Uterus (tissue), 2 donors: ENCODE data around the gene PCTP.

Source experiments
- CTCF ChIP-seq, 4 experiments: fragments of 200-600 bp in 2 of 4; fragments of 450-650 bp in 2 of 4; sonication (generic) in 2 of 4; IDR thresholded peaks; one replicate each; pipeline ENCODE4 v1.5.1; 2016 to 2019; ENCODE audit warnings: antibody characterized with exemption in 4 of 4, mild to moderate bottlenecking in 2 of 4, moderate library complexity in 1 of 4
- POLR2A ChIP-seq, 2 donors: fragments of 450-650 bp; IDR thresholded peaks; one replicate each; pipeline ENCODE4 v1.6.1; 2016; ENCODE audit warnings: antibody characterized with exemption in 2 of 2, mild to moderate bottlenecking in 1 of 2, moderate library complexity in 1 of 2

DNA sequence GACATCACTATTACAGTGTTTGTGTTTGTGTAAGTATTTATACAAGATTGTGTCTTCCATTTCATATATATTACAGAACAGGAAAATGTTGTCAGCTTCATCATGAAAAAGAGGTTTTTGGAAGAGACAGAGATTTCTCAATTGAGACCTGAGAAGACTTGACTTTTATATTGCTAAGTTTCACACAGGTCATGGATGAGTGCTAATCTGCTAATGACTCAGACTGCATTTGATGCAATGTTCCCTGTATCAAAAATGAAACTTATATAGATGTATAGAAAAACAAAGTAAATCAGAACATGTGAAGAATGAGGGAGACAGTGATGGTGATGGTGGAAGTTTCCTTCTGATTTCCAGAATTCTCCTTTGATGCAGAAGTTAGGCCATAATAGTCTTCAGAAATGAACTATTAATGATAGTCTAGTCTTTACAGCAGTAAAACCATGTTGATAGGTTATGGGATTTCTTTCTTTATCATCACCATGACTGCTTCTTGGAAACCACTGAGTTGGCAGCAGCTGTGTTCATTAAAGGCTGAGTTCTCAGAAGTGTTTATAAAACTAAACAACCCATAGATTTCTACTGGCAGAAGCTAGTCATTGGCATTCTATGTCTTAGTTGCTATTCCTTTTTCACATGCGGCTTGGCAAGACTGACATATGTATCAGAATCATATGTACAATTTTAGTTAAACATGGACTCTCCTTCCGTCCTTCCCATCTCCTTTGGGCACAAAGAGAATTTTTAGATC is 56.1 kb downstream of the PCTP start:
- TF ChIP-seq CTCF (IDR thresholded peaks at IDR 0.05) (no peak), POLR2A (IDR thresholded peaks at IDR 0.05) (no peak)
